Stimulated activated CD4-positive, alpha-beta T cell treated with anti-CD3 and anti-CD28 coated beads, Interleukin-1b, Interleukin-23, amount 100 ng/mL, for 48 hours (primary cell): Measurements from ENCODE around the gene PLEKHN1.
A peak's percentile ranks its signal among the peaks of the same experiment; 100 is the strongest.
"Not testable (repeated sequence)": the region's sequence is repeated elsewhere in the genome, so short reads cannot be mapped to it uniquely, and the experiment has no call there.

ENCODE experiments used
- DNase-seq: peaks from one replicate; pipeline ENCODE4 v3.0.0-alpha.2; 2020

The PLEKHN1 gene

DNA sequence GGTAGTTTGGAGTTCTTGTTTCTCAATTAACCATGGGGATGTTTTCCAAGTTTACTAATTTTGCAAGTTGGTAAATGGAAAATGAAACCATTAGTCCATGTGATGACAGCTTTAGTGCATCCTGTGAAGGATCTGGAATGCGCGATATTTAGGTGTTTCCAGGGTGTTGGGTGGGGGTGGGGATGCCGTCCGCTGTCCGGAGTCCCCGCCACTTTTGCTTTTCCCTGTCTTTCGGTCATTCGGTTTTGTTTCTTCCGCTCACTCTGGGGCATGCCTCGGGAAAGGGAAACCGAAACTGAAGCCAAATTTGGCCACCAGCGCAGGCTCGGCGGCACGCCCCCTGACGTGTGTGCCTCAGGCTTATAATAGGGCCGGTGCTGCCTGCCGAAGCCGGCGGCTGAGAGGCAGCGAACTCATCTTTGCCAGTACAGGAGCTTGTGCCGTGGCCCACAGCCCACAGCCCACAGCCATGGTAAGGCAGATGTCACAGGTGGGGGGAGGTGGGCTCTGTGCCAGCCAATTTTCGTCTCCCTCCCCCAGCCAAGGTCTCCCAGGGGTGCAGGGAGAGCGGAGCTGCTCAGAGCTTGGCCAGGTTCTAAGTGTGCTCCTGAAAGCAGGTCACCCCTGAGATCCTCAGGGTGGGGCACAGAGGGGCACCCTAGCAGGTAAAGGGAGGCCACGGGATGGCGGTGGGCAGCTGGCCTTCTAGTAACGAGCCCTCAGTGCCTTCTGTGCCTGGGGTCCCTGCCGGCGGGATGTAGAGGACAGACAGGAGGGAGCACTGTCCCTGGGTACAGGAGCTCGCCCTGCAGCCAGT lies 47.0 kb downstream of the PLEKHN1 start, which contains the start of gene ISG15:
TSS of gene ISG15 (plus strand) at position 393 of the 817 bp plus-strand sequence. CDS start at position 470, 77 bp downstream.
- peak; percentile 84 for DNase-seq

DNA sequence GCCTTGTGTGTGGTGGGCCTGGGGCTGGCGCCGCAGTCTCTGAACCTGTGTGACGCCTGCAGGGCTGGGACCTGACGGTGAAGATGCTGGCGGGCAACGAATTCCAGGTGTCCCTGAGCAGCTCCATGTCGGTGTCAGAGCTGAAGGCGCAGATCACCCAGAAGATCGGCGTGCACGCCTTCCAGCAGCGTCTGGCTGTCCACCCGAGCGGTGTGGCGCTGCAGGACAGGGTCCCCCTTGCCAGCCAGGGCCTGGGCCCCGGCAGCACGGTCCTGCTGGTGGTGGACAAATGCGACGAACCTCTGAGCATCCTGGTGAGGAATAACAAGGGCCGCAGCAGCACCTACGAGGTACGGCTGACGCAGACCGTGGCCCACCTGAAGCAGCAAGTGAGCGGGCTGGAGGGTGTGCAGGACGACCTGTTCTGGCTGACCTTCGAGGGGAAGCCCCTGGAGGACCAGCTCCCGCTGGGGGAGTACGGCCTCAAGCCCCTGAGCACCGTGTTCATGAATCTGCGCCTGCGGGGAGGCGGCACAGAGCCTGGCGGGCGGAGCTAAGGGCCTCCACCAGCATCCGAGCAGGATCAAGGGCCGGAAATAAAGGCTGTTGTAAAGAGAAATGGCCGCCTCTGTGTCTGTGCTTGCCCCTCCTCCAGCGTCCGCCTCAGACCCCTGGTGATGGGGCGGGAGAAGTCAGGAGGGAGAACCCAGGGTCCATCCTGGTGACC lies 47.8 kb downstream of the PLEKHN1 start:
- DNase-seq = no peak

DNA sequence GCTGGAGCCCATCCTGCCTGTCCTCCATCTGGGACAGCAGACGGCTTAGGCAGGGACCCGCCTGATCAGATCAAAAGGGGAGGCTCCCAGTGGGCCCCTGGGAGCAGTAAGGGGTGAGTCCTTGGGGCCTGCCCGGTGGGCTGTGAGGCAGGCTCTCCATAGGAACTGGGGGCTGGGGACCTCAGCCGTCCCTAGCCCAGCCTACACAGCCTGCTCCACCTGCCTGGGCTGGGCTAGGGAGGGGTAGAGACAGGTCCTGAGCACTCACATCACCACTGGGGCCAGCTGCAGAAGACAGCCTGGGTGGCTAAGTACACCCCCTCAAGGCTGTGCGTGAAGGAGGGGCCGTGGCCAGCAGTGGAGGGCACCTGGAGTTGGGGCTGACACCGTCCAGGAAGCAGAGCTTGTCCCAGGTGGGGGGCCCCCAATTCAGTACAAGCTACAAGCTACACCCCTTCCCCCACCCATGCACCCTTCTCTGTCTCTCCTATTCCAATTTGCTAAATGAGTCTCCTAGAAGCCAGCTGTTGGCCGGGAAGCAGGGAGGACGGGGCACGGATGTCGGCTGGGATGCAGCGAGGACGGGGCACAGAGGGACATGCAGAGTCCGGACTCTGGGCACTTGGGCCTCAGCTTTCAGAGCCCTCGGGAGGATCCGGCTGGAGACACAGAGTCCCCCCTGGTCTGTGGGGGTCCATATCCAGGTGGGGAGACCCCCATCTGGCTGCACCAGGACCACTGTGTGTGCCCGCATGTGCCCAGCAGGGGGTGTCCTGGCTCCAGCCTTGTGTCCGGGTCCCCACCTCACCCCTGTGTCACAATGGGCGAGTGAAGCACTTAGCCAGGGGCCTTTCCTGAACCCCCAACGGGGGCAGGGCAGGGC lies 48.8 kb downstream of the PLEKHN1 start:
- no peak for DNase-seq

DNA sequence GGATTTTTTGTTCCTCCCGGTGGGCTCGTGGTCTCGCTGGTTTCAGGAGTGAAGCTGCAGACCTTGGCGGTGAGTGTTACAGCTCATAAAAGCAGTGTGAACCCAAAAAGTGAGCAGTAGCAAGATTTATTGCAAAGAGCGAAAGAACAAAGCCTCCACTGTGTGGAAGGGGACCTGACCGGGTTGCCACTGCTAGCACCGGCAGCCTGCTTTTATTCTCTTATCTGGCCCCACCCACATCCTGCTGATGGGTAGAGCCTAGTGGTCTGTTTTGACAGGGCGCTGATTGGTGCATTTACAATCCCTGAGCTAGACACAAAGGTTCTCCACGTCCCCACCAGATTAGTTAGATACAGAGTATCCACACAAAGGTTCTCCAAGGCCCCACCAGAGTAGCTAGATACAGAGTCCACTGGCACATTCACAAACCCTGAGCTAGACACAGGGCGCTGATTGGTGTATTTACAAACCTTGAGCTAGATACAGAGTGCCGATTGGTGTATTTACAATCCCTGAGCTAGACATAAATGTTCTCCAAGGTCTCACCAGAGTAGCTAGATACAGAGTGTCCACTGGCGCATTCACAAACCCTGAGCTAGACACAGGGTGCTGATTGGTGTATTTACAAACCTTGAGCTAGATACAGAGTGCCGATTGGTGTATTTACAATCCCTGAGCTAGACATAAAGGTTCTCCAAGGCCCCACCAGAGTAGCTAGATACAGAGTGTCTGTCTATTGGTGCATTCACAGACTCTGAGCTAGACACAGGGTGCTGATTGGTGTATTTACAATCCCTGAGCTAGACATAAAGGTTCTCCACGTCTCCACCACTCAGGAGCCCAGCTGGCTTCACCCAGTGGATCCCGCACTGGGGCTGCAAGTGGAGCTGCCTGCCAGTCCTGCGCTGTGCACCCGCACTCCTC lies 51.4 kb downstream of the PLEKHN1 start:
- not testable (repeated sequence) for DNase-seq

DNA sequence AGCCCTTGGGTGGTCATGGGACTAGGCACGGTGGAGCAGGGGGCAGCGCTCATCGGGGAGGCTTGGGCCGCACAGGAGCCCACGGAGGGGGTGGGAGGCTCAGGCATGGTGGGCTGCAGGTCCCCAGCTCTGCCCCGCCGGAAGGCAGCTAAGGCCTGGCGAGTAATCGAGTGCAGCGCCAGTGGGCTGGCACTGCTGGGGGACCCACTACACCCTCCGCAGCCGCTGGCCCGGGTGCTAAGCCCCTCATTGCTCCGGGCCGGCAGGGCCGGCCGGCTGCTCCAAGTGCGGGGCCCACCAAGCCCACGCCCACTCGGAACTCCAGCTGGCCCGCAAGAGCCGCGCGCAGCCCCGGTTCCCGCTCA lies 52.0 kb downstream of the PLEKHN1 start:
- not testable (repeated sequence) for DNase-seq

DNA sequence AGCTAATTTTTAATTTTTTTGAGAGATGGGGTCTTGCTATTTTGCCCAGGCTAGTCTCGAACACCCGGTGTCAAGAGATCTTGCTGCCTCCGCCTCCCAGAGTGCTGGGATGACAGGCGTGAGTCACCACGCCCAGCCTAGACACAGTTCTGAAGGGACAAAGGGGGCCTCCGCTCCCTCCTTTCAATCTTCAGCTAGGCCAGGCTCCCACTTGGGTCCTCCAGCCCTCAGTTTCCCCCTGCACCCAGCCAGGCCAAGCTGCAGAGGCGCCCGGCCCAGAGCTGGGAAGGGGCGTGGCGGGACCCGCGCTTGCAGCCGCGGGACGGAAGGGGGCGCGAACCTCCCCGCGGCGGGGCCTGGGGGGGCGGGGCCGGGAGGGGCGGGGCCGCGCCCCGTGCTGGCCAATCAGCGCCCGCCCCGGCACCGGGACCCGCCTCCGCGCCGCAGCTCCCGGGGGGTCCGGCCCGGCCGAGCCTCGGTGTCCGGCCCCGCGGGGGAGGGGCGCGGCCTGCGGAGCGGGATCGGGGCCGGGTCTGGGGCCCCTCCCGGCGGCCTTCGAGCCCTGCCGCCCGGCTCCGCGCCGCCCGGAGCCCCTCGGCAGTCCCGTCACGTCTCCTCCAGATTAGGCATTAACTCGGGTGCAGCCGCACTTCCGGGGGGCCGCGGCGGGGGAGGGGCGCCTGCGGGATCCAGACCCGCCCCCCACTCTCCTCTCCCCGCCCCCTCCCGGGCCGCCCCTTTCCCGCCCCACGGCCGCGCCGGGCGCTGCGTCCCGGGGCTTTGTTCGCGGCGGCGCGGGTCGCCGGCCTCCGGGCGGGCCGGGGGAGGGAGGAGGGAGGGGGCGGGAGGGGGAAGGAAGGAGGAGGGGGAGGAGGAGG lies 53.1 kb downstream of the PLEKHN1 start:
- DNase-seq = peak; percentile 75

DNA sequence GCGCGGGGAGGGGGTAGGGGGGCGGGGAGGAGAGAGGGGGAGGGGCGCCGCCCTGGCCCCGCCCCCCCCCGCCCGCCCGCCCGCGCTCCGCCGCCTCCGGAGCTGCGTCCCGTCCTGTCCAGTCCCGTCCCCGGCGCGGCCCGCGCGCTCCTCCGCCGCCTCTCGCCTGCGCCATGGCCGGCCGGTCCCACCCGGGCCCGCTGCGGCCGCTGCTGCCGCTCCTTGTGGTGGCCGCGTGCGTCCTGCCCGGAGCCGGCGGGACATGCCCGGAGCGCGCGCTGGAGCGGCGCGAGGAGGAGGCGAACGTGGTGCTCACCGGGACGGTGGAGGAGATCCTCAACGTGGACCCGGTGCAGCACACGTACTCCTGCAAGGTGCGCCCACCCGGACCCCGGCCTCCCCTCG lies 53.7 kb downstream of the PLEKHN1 start, which contains the start of gene AGRN:
TSS of gene AGRN (plus strand) at position 121 of the 405 bp plus-strand sequence. CDS start at position 174, 53 bp downstream.
- no peak for DNase-seq

DNA sequence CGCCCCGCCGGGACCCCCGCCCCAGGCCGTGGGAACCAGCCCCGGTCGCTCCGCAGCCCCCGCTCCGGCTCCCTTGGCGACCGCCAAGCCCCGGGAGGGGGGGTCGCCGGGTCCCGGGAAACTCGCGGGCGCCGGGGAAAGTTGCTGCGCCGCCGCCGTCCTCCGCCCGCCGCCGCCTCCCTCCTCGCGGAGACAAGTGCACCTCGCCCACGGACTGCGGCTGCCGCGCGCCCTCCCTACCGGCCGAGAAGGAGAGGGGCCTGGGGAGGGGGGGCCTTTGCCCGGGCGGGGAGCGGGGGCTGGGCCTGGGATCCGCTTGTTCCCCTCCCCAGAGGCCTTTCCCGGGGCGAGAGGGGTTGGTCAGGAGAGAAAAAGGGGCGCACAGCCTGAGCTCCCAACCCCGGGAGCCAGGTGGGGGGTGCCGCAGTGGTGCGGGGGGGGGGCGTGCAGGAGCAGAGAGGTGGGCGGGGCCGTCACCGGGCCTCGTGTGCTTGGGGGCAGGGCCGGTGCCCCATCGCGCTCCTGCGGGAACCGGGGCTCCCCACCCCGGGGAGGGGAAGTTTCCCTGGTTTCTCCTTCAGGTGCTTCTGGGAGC lies 54.2 kb downstream of the PLEKHN1 start:
- no peak for DNase-seq

DNA sequence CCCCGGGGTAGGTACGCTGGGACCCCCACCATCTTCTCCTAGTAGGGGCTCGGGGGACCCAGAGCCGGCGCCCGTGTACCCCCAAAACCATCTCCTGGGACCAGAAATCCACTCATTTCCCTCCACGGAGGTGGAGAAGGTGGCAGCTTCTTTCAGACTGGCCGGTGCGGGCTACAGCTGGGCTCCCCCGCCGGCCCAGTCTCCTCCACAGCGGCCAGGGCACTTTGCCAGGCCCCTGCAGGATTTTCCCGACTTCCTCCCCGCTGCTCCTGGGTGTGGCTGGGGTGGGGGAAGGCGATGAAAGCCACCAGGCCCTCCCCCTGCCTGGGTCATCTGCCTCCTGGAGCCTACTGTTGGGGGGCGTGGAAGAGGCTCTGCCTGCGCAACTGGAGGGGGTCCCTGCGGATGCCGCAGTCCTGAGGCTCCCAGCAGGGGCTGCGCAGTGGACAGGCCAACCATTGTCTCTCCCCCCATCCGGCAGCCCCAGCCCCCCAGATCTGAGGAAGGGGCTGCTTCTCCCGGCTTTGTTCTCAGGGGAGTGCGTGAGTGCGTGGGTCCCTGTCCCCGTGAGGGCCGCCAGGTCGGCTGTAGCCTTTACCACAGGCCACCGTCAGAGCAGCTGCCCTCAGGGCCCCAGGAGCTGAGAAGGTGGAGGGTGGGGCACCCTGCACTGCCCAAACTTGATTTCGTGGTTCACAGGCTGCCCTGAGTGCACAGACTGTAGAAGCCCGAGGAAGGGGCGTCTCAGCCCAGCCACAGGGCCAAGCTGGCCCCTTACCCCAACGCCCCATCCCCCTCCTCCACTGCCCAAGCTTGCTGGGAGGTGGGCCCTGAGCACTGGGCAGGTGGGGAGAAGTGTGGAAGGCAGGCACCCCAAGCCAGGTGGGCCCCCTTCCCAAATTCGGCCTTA lies 55.0 kb downstream of the PLEKHN1 start:
- DNase-seq = no peak

DNA sequence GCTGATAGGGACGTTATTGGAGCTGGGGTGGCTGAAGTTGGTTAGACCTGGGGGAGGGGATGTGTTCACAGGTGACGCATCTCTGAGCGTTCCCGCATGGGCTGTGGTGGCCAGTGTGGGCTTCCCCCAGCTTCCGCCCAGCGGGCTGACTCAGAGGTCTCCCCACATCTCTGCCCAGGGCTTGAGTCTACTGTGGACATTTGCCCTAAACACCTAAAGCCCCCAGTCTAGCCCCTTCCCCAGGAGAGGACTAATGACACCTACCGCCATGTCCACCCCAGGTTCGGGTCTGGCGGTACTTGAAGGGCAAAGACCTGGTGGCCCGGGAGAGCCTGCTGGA lies 55.6 kb downstream of the PLEKHN1 start:
- DNase-seq = no peak

DNA sequence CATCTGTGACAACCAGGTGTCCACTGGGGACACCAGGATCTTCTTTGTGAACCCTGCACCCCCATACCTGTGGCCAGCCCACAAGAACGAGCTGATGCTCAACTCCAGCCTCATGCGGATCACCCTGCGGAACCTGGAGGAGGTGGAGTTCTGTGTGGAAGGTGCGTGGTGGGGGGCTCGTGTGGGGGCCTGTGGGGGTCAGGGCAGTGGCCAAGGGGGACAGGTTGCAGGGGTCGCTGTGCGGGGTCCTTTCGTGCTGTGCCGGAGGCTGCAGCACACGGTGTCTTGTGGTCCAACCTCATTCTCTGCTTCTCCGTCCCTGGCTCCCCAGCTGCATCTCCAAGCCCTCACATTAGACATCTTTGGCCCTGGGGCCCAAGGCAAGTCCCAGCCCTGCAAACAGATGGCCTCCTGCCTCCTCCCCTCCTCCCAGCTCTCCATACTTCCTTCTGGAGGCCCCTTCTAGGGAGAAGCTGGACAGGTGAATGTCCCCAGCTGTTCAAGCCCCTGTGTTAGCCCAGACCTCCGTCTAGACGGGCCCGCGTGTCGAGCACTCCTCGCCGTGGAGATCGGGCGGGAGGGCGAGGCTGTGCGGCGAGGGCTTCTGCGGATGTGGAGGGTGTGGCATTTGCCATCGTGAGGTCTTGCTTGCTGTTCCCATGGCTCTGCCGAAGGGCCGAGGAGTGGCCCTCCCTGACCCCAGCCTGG lies 56.2 kb downstream of the PLEKHN1 start:
- no peak for DNase-seq

DNA sequence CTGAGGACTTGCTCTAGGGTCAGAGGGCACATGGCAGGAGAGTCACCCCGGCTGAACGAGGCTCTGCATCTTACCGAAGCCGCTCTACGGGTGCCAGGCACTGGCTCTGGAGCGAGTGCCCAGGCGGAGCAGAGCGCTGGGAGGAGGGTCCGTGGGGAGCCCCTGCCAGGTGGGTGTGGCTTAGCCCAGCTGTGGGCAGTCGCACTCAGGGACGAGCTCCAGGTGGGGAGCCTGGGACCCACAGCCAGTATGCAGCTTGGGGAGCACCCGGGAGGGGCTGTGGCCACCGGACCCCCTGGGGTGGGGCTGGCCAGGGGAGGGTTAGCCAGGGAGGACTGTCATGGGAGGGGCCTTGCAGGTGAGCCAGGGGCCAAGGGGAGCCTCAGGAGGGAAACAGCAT lies 57.4 kb downstream of the PLEKHN1 start:
- DNase-seq = no peak

DNA sequence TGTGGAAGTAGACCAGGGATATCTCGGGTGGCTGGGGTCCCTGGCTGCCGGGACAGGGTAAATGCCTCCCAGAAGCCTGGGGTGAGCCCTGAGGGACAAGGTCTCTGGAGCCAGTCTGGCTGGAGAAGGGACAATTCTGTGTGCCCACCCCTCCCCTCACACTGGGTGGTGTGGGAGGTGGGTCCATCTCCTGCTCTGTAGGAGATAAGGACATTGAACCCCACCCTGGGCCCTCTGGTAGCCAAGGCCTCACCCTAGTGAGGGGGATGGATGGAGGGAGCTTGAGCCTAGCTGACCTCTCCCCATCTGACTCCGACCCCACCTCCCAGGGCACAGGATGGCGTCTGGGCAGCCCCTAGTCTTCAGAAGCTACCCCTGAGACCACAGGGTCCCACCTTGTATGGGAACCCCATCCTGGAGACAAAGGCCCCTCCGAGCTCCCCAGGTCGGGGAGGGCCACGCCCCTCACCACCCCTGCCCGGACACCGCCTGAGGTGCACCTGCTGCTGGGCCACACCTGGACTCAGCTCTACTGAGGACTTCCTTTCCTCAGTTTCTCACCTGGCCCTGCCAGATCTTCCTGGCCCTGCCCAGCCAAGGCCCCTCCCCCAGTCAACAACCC lies 58.0 kb downstream of the PLEKHN1 start:
- DNase-seq = no peak

DNA sequence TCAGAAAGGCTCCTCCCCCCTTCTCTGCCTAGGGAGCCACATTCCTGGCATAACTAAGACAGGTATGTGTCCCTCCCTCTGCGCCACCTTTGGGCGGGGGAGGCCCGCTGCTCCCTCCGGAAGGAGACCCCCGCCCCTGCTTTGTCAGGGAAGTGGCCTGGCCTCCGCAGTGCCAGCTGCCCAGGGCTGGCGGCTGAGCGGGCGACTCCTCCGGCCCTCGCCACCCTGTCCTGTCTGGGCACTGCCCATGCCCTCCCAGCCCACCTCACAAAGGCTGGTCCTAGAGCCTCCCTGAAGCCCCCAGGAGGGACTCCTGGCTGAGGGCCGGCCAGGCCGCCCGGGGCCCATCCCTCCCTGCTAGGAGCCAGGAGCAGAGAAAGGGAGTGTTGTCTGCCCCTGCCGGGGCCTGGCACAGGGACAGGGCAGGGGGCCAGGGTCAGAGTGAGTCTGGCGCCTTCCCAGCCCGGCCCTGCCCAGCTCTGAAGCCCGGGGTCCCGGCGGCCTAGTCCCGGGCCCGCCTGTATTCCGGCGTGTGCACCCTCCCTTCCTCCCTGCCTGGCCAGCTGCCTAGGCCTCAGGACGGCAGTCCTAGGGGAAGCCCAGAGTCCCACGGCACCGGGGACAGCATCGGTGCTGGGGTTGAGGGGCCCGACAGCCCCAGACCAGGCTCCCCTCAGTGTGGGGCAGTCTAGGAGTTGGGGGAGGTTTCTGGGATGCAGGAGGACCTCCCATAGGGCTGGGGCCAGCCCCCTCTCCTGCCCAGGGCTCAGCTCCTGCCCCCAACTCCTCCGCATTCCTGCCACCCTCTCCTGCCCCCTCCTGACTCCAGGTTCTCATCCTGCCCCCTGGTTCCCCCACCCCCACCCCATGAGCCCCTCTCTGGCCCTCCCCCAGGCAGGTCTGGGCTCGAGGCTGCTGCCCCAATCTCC lies 58.8 kb downstream of the PLEKHN1 start:
- no peak for DNase-seq
